HG02884 (cell line): ENCODE measurements around the gene GRM2.
A peak's percentile ranks its signal among the peaks of the same experiment; 100 is the strongest.

Experiments
- ATAC-seq: cut with Tn5 transposase; IDR thresholded peaks from one replicate; pipeline ENCODE4 v1.9.1; 2021; ENCODE audit warnings: mild to moderate bottlenecking, moderate library complexity; ENCODE audit not compliant: unreplicated experiment

The GRM2 gene

GRCh38 chr3:51706788-51707731 is at the start of gene GRM2:
Gene GRM2 (plus strand): TSS chr3:51707068. CDS start chr3:51708984, 1,916 bp downstream.
- no peak for ATAC-seq

- ATAC-seq: no peak
Observed at GRCh38 chr3:51657234-51657633, 49.6 kb upstream of the GRM2 start.

- ATAC-seq: no peak
Observed at GRCh38 chr3:51659942-51660341, 46.9 kb upstream of the GRM2 start.

- ATAC-seq: no peak
Observed at GRCh38 chr3:51662456-51662855, 44.4 kb upstream of the GRM2 start.

GRCh38 chr3:51668756-51669155 is 38.1 kb upstream of the GRM2 start:
- ATAC-seq: no peak

- no peak for ATAC-seq
Observed at GRCh38 chr3:51669241-51670052, 37.4 kb upstream of the GRM2 start.

GRCh38 chr3:51670053-51670822 is 36.6 kb upstream of the GRM2 start:
- ATAC-seq: no peak

- ATAC-seq: peak; percentile 66
Observed at GRCh38 chr3:51670823-51671733, 35.8 kb upstream of the GRM2 start, which contains the start of gene TEX264. Gene TEX264 (plus strand): TSS chr3:51671252. CDS start chr3:51674305, 3,053 bp downstream.

GRCh38 chr3:51671734-51672475 is 35.0 kb upstream of the GRM2 start:
- peak; percentile 35 for ATAC-seq

GRCh38 chr3:51673181-51673801 is 33.6 kb upstream of the GRM2 start:
- ATAC-seq: no peak

GRCh38 chr3:51673802-51674654 is 32.8 kb upstream of the GRM2 start:
- ATAC-seq: no peak

- no peak for ATAC-seq
Observed at GRCh38 chr3:51675201-51675611, 31.7 kb upstream of the GRM2 start.

- no peak for ATAC-seq
Observed at GRCh38 chr3:51676102-51676640, 30.7 kb upstream of the GRM2 start.

GRCh38 chr3:51677358-51677757 is 29.5 kb upstream of the GRM2 start:
- no peak for ATAC-seq

- no peak for ATAC-seq
Observed at GRCh38 chr3:51678186-51678585, 28.7 kb upstream of the GRM2 start.

GRCh38 chr3:51678641-51679040 is 28.2 kb upstream of the GRM2 start:
- ATAC-seq: no peak

- ATAC-seq: no peak
Observed at GRCh38 chr3:51679318-51679717, 27.6 kb upstream of the GRM2 start.
